DMS53 (cell line): ENCODE measurements around the gene PDE11A.

Source experiments
- DNase-seq: peaks from one replicate; lab custom pipeline; 2025; lab: John Stamatoyannopoulos, UW

PDE11A gene

GRCh38 chr2:177692783-177693269 is 379.8 kb downstream of the PDE11A start:
- peak; percentile 52 for DNase-seq

GRCh38 chr2:177692042-177692782 is 380.4 kb downstream of the PDE11A start:
- DNase-seq: peak; percentile 46

DNA sequence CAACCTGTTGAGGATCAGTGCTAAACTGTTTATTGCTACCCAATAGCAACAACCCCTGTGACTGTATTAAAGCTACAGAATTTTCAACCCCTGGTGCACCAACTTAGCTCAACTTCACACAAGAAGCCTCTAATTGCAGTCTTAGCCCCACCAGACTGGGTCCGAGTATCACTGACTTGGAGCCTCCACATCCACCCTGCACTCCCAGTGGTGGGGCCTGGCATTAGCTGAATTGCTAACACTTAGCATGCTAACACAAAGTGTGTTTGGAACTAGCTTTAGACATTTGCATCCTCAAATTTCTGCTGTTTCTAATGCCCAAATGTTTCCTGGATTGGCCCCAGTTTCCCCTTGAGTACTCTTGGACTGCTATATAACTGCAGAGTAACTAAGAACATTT is 381.4 kb downstream of the PDE11A start:
- no peak for DNase-seq

DNA sequence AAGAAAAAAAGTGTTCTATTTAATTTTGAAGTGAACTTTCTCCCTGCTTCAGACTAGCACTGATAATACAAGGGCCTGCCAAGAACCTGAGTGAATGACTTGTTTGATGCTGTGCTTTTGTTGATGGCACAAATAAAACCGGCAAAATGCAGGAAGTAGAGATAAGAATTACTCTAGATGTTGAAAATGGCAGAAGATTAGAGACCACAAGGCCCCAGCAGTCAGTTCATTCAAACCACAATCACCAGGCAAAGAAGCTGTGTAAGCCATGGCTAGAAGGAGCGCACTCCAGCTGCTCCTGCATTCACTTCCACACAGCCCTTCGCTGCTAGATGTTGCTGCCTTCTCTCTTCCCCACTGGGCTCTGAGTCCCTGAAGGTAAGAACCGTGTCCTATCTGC is 383.0 kb downstream of the PDE11A start:
- no peak for DNase-seq

DNA sequence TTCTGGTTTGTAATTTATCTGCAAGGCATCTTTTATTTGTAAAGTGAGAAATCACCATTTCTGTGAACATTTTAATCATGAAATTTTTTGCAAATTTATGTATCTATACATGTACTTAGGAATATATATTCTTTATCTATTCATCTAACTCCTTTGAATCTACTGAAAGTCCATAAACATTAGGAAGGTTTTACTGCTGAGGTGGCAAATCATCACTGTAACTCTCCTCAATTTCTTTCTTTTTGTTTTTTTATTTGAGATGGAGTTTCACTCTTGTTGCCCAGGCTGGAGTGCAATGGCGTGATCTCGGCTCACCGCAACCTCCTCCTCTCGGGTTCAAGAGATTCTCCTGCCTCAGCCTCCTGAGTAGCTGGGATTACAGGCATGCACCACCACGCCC is 383.7 kb downstream of the PDE11A start:
- DNase-seq: no peak

DNA sequence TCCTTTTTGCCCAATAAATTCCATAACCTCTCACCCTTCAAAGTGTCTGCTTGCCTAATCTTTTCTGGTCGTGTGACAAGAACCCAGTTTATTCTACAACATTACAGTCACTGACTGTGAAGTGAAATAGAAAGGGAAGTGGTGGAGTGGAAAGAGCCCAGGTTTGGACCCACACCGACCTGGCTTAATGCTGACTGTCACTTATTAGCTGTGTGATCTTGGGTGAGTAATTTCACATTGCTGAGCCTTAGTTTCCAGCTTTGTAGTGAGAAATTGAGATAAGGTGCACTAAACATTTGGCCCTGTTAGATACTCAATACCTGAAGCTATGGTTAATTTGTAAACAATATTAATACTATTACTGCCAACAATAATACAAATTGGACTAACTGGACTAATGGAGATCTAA is 388.9 kb downstream of the PDE11A start:
- DNase-seq: no peak

DNA sequence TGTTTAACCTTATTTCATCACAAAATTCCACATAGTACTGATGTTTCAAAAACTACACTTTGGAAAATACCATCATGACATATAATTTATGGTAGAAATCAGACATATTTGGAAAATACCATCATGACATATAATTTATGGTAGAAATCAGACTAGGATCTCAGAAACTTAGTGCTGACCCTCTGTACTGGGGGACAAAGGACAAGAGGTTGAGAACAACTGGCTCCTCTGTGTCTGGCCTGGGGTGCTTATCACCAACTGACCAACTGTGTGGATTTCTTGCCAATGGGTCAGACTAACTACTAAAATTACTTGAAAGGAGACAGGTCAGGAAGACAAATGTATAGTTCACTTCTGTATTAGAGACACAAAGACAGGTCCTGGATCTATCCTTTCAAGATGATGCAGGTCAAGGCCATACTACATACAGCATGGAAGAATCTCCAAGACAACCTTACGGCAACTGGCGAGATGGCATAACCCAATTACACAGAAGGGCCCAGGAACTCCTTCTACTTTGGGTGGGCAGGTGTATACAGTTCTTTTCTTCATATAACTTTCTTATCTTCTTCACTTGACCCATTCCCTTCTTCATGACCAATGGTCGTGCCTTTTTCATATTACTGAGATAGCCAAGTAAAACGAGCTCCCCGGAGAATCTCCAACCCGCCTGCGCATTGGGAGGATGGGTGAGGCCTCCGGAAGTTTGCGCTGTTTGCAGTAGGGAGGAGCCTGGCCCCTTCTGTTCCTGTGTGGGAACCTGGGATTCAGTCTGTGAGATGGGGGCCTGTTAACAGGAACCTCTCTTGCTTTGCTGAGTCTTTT is 389.5 kb downstream of the PDE11A start:
- DNase-seq: no peak

DNA sequence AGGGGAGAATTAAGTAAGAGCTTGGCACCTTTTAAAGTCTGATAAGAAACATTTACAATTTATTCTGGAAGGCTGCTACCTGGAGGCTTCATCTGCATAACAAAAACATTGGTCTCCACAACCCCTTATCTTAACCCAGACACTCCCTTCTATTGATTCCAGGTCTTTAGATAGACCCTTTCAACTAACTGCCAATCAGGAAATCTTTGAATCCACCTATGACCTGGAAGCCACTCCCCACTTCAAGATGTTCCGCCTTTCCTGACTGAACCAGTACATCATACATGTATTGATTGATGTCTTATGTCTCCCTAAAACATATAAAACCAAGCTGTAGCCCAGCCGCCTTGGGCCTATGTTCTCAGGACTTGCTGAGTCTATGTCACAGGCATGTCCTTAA is 390.6 kb downstream of the PDE11A start:
- DNase-seq: no peak

DNA sequence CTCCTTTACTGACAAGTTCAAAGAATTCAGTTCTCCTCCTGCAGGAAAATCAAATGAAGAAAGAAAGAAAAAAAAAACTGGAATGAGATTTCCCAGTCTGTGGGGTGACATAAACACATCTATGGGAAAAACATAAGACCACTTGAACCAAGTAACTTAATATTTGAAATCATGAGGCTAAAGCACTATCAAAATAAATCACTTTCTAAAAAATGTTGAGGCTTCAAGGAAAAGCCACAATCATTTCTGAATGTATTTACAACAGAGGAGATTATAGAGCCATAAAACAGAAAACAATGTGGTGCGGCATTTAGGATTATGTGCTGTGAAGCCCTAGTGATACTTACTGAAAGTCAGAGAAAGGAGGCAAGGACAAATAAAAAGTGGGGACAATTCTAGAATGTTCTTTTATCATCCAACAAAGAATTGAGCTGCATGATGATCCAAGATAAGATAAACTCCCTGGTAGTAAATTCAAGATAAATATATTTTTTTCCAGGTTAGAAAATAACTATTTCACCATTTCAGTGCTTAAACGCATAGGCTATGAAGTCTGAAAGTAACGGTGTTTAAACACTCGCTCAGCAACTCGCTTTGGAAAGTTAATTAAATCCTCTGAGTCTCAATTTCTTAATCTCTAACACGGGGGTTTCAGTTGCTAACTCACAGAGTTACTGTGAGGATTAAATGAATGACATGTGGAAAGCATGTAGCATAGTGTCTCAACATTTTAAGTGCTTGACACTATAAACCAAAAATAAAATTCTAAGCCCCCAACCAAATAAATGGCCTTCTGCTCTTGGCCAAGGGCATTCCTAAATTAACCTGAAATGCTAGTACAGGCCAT is 391.5 kb downstream of the PDE11A start:
- no peak for DNase-seq

GRCh38 chr2:177679611-177680605 is 392.7 kb downstream of the PDE11A start:
- no peak for DNase-seq

DNA sequence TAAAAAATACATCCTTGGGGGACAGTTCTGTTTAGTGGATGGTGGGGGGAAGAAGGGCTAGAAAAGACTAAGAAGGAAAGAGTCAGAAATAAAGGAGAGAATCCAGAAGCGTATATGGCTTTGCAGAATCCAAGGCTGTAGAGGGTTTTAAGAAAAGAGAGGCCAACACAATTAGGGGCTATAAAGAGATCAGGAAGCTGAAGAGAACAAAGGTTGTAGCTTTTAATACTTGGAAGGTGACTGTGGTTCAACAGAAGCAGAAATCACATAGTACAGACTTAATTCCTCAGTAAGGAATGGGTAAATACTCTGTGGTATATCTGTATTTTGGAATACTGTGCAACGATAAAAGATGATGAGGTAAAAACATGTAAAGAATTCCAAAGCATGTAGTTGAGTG is 393.6 kb downstream of the PDE11A start:
- DNase-seq: no peak

- no peak for DNase-seq
Measured at GRCh38 chr2:177676636-177677035, 395.9 kb downstream of the PDE11A start.

DNA sequence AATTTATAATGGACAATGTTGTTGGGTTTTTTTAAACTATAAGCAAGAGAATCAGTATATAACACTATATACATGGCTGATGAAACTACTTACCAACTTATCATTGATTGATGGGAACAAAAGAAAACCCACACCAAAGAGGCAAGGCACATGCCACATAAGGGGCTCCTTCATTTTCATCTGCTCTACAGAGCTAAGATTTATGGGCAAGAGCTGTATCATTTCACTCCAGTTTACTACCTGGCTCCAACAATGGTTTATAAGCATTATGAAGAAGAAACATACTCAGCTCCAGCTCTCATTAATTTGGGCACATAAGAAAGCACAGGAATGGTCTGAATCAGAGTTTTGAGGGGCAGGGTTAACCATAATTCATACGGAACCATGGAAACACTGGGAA is 396.8 kb downstream of the PDE11A start:
- DNase-seq: no peak

DNA sequence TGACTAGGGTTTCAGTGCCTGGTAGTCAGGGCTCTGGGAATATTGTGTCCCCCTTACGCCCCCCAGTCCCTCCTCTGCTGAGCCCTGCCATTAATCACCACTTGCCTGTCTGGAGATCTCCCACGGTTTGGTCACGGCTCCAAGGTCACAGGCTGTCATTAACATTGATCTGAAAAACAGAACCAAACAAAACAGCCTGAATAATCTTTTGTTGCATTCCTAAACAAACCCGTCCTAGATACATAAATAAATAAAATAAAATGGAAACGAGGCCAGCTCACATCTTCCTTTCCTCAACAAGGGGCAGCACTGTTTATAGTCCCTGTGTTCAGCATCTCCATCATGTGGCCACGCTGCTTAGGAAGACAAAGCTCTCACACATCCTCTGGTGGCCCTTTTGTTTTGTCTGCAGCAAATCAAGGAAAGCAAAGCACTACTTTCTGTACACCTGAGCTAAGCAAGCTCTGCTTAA is 397.2 kb downstream of the PDE11A start:
- DNase-seq: no peak

- DNase-seq: peak; percentile 46
Measured at GRCh38 chr2:177673602-177674595, 398.7 kb downstream of the PDE11A start.

DNA sequence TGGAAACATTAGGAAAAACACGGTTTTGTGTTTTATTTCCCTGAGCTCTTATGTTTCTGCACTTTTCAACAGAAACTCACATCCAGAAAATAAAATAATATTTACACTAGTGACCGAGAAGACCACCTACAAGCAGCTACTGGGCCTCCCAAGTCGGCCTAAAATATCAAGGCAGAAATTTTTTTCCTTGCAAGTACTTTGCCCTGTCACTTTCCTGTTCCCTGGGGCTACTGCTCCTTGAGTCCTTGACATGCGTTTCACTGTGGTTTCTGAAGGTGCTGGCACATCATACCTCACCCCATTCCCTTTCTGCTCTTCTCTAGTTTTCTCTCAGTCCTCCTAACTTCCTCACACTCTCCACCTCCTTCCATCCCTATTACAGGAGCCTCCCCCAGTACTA is 400.9 kb downstream of the PDE11A start:
- DNase-seq: no peak

GRCh38 chr2:177670791-177671535 is 401.6 kb downstream of the PDE11A start:
- DNase-seq: no peak

- DNase-seq: no peak
Measured at GRCh38 chr2:177669625-177670330, 402.8 kb downstream of the PDE11A start.
